Naive thymus-derived CD8-positive, alpha-beta T cell (primary cell): ENCODE results near the gene ZKSCAN2. TPM values are rescaled to one million over a fixed set of nuclear protein-coding genes. Genes with fewer than 3 reads are reported as not detected.

Experiments used
- ATAC-seq, 2 donors: fragments of 150-1000 bp; cut with Tn5 transposase in 1 of 2; sonication (Bioruptor Pico), chemical (Tn5 transposase) in 1 of 2; 1 replicate in 1 of 2; 2 replicates in 1 of 2; pipeline ENCODE4 v1.10.0; 2021; ENCODE audit warnings: mild to moderate bottlenecking in 2 of 2, moderate library complexity in 2 of 2
- POLR2A ChIA-PET: fragments of 350-600 bp; sonication (Branson Sonifier 250); formaldehyde crosslinking; loops from one replicate; lab custom pipeline; 2021; ENCODE audit warnings: antibody characterized with exemption; lab: Charles Lee
- DNase-seq, 10 donors: peaks; one replicate each; pipeline versions ENCODE4 v3.0.0 to v3.0.0-alpha.2; 2020 to 2022
- H3K27ac Mint-ChIP-seq, 10 donors: one replicate each; pipeline ENCODE4 v1.8.0; 2020 to 2022; ENCODE audit warnings: mild to moderate bottlenecking in 10 of 10, mixed read lengths in 10 of 10, moderate library complexity in 4 of 10, inconsistent platforms in 1 of 10
- H3K27me3 Mint-ChIP-seq, 5 donors: one replicate each; pipeline ENCODE4 v1.8.0; 2021 to 2022; ENCODE audit warnings: mixed read lengths in 5 of 5
- H3K36me3 Mint-ChIP-seq, 3 donors: one replicate each; pipeline ENCODE4 v1.8.0; 2020 to 2022; ENCODE audit warnings: mixed read lengths in 3 of 3, mild to moderate bottlenecking in 2 of 3, inconsistent platforms in 1 of 3
- H3K4me1 Mint-ChIP-seq, 4 donors: one replicate each; pipeline ENCODE4 v1.8.0; 2021 to 2022; ENCODE audit warnings: mixed read lengths in 4 of 4
- H3K4me3 Mint-ChIP-seq, 10 donors: one replicate each; pipeline ENCODE4 v1.8.0; 2020 to 2022; ENCODE audit warnings: mild to moderate bottlenecking in 10 of 10, mixed read lengths in 10 of 10, moderate library complexity in 6 of 10, inconsistent platforms in 1 of 10
- H3K9me3 Mint-ChIP-seq, 9 donors: one replicate each; pipeline ENCODE4 v1.8.0; 2020 to 2022; ENCODE audit warnings: mixed read lengths in 9 of 9, mild to moderate bottlenecking in 3 of 9, inconsistent platforms in 1 of 9, moderate library complexity in 1 of 9
- polyA plus RNA-seq, 3 donors: library from polyadenylated mRNA; unstranded; fragments of 300-500 nt; fragmentation: Illumina TruSeq; gene quantifications; one replicate each; pipeline ENCODE4 v1.2.3, GENCODE V29; 2021
- total RNA-seq, 8 experiments: library from RNA in 2 of 8; stranded (reverse) in 2 of 8; gene quantifications; one replicate each; pipeline ENCODE4 v1.2.3 and lab custom pipeline; 2021 to 2026

Gene ZKSCAN2
- total and polyA plus RNA-seq, 5 experiments from 2014 or later, result 1.4 to 5.4 (median 1.7) TPM

DNA sequence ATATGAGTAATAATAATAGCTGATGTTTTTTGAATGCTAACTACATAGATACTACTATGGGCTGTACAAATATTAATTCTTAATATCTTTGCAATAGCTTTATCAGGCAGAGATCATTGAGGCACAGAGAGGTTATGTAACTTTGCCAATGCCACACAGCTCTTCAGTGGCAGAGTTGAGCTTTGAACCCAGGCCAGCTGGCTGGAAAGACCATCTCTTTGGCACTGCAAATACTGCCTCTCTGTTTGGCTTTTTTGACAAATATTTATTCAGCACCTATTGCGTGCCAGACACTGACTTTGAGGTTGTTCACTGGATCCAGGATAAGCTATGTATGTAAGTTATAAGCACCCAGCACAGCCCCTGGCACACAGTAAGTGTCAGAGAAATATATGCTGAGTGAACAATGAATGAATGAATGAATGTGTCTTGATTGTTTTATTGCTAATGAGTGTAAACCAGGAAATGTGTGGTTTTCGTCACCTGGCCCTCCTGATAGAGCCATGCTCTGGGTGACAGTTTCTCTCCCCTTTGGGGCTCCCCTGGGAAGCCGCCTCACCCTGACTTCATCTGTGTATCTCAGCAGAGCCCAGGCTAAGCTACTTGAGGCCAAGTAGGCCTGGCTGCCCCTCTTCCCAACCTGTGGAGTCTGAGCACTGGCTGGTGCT lies 38.4 kb downstream of the ZKSCAN2 start:
- Mint-ChIP-seq H3K27ac (no peak overlapping the region), H3K36me3 (no peaks in the 10 kb centered on the region), H3K9me3 (no peaks in the 10 kb centered on the region), H3K27me3 (peaks cover 0 to 7% (median 0%) of the 10 kb centered on the region in 5 donors), H3K4me1 (no peaks in the 10 kb centered on the region), H3K4me3 (no peak overlapping the region)
- POLR2A ChIA-PET, result no interaction called here
- ATAC-seq (no peak), DNase-seq (no peak)

DNA sequence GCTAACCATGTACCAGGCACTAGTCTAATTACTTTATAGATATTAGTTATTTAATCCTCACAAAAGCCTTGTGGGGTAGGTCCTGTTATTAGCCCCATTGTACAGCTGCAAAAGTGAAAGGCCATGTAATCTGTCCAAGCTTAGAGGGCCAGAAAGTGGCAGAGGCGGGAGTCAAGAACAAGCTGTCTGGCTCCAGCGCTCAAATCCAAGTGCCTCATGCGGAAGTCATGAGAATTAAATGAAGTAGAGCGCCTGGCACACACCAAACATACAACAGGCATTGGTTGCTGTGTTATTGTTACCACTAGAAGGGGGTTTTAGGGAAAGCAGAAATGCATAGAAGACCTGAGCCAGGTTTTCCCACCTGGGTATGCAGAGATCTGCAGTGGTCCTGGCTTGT lies 39.7 kb downstream of the ZKSCAN2 start:
- POLR2A ChIA-PET, result interaction anchor here (0.6 kb wide), 1 partner anchor 30 kb away, joined by 3 read pairs; no protein-coding TSS in a partner anchor
- Mint-ChIP-seq H3K36me3 (no peaks in the 10 kb centered on the region), H3K9me3 (no peaks in the 10 kb centered on the region), H3K27me3 (peaks cover 0 to 7% (median 0%) of the 10 kb centered on the region in 5 donors), H3K4me3 (no peak overlapping the region), H3K27ac (no peak overlapping the region), H3K4me1 (no peaks in the 10 kb centered on the region)
- DNase-seq (no peak), ATAC-seq (no peak)

DNA sequence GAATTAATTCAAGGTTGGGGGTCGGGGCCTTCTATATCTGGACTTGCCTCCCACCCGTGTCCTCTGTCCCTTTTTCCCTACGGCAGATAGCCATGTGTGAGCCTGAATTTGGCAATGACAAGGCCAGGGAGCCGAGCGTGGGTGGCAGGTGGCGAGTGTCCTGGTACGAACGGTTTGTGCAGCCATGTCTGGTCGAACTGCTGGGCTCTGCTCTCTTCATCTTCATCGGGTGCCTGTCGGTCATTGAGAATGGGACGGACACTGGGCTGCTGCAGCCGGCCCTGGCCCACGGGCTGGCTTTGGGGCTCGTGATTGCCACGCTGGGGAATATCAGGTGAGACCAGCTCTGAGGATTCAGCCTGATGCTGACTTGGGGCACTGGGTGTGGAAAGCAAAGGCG lies 40.5 kb downstream of the ZKSCAN2 start:
- peak overlapping the region in 1 of 10 donors; percentile 31 for H3K27ac Mint-ChIP-seq
- DNase-seq (no peak), ATAC-seq (no peak)
- no peaks in the 10 kb centered on the region for H3K9me3 Mint-ChIP-seq
- peaks cover 0 to 7% (median 0%) of the 10 kb centered on the region in 5 donors for H3K27me3 Mint-ChIP-seq
- no peaks in the 10 kb centered on the region for H3K36me3 Mint-ChIP-seq
- POLR2A ChIA-PET, result no interaction called here
- no peak overlapping the region for H3K4me3 Mint-ChIP-seq
- no peaks in the 10 kb centered on the region for H3K4me1 Mint-ChIP-seq

- POLR2A ChIA-PET, result interaction anchor here (0.6 kb wide), 1 partner anchor 47 kb away, joined by 3 read pairs; no protein-coding TSS in a partner anchor
- DNase-seq, result no peak
- H3K9me3 Mint-ChIP-seq, result no peaks in the 10 kb centered on the region
- no peak overlapping the region for H3K4me3 Mint-ChIP-seq
- peaks cover 0 to 7% (median 0%) of the 10 kb centered on the region in 5 donors for H3K27me3 Mint-ChIP-seq
- no peak for ATAC-seq
- H3K36me3 Mint-ChIP-seq, result no peaks in the 10 kb centered on the region
- H3K27ac Mint-ChIP-seq, result no peak overlapping the region
- no peaks in the 10 kb centered on the region for H3K4me1 Mint-ChIP-seq
Measured at GRCh38 chr16:25213709-25214397, 43.8 kb downstream of the ZKSCAN2 start.

DNA sequence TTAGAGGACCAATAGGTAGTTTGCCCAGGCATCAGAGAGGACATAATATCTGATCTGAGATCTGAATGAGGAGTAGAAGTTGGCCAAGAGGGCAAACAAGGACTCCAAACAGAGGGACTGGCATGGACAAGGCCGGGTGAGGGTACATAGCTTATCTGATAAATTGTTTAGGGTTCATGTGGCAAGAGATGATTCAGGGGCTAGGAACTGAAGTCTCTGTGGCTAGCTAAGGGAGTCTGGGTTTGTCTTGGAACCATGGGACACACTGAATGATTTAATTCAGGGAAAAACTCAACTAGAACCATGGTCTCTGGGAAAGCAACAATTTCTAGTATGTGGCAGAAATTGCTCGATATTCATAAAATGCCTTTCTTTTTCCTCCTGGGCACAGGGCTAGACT lies 45.0 kb downstream of the ZKSCAN2 start:
- Mint-ChIP-seq H3K4me1 (no peaks in the 10 kb centered on the region), H3K9me3 (no peaks in the 10 kb centered on the region), H3K4me3 (no peak overlapping the region), H3K36me3 (no peaks in the 10 kb centered on the region), H3K27ac (no peak overlapping the region), H3K27me3 (peaks cover 0 to 2% (median 0%) of the 10 kb centered on the region in 5 donors)
- ATAC-seq, result no peak
- no peak for DNase-seq
- POLR2A ChIA-PET, result no interaction called here

DNA sequence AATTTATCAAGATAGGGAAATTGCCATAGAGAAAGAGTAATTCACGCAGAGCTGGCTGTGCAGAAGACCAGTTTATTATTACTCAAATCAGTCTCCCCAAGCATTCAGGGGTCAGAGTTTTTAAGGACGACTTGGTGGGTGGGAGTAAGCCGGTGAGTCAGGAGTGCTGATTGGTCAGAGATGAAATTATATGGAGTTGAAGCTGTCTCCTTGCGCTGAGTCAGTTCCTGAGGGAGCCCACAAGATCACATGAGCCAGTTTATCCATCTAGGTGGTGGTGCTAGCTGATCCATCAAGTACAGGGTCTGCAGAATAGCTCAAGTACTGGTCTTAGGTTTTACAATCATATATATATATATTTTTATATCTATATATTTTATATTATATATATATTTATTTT lies 46.9 kb downstream of the ZKSCAN2 start:
- no peaks in the 10 kb centered on the region for H3K4me1 Mint-ChIP-seq
- no peak overlapping the region for H3K4me3 Mint-ChIP-seq
- H3K36me3 Mint-ChIP-seq, result no peaks in the 10 kb centered on the region
- H3K27me3 Mint-ChIP-seq, result no peaks in the 10 kb centered on the region
- H3K27ac Mint-ChIP-seq, result peak overlapping the region in 1 of 10 donors; percentile 60
- ATAC-seq (no peak), DNase-seq (no peak)
- H3K9me3 Mint-ChIP-seq, result no peaks in the 10 kb centered on the region
- POLR2A ChIA-PET, result no interaction called here

GRCh38 chr16:25199457-25199856 lies 58.2 kb downstream of the ZKSCAN2 start:
- DNase-seq (no peak), ATAC-seq (no peak)
- Mint-ChIP-seq H3K27me3 (no peaks in the 10 kb centered on the region), H3K27ac (no peak overlapping the region), H3K9me3 (no peaks in the 10 kb centered on the region), H3K4me3 (no peak overlapping the region), H3K36me3 (no peaks in the 10 kb centered on the region), H3K4me1 (no peaks in the 10 kb centered on the region)
- POLR2A ChIA-PET, result no interaction called here

- POLR2A ChIA-PET, result no interaction called here
- H3K4me3 Mint-ChIP-seq, result no peak overlapping the region
- ATAC-seq, result no peak
- no peaks in the 10 kb centered on the region for H3K9me3 Mint-ChIP-seq
- H3K4me1 Mint-ChIP-seq, result no peaks in the 10 kb centered on the region
- no peak overlapping the region for H3K27ac Mint-ChIP-seq
- no peaks in the 10 kb centered on the region for H3K27me3 Mint-ChIP-seq
- no peak for DNase-seq
- no peaks in the 10 kb centered on the region for H3K36me3 Mint-ChIP-seq
Measured at GRCh38 chr16:25198021-25198420, 59.6 kb downstream of the ZKSCAN2 start.

DNA sequence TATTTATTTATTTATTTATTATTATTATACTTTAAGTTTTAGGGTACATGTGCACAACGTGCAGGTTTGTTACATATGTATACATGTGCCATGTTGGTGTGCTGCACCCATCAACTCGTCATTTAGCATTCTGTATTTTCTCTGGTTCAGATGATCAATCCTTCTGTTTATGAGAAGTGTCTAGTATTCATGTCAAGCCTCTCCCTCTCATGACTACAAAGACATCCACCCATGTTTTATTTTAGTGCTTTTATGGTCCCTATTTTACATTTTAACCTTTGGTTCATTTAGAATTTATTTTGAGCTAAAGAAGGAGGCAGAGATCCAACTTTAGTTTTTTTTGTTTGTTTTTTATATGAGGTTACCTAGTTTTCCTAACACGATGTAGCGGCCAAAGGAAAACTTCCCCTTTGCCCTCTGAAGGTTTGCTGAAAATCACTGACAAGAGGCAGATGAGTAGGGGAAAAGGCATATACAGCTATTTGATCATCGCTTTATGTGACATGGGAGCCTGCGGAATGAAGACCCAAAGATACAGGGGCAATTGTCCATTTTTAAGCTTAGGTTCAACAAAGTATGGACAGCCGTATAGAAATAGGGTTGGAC lies 63.3 kb downstream of the ZKSCAN2 start:
- Mint-ChIP-seq H3K4me3 (no peak overlapping the region), H3K9me3 (no peaks in the 10 kb centered on the region), H3K36me3 (peaks cover 0 to 9% (median 0%) of the 10 kb centered on the region in 3 donors), H3K27ac (no peak overlapping the region), H3K27me3 (no peaks in the 10 kb centered on the region), H3K4me1 (no peaks in the 10 kb centered on the region)
- ATAC-seq, result no peak
- no peak for DNase-seq
- POLR2A ChIA-PET, result interaction anchor here (0.6 kb wide), 1 partner anchor 68 kb away, joined by 3 read pairs; no protein-coding TSS in a partner anchor

DNA sequence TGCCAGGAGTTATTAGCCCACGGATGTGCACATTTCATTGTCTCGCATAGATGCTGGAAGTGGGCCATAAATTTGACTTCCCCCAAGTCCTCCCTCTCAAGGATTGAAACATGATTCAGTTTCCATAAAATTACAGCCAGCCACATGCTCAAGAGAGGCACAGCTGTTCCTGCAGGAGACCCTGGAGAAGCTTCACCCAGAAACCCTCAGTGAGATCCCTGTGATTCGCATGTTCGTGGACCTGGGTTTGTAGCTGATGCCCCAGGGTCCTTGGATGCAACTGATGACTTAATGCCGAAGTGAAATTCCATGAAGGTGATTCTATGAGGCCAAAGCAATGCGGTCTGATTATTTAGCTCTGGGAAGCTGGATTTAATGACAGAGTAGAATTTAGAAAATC lies 65.5 kb downstream of the ZKSCAN2 start:
- POLR2A ChIA-PET, result no interaction called here
- H3K27me3 Mint-ChIP-seq, result no peaks in the 10 kb centered on the region
- peaks cover 0 to 14% (median 2%) of the 10 kb centered on the region in 3 donors for H3K36me3 Mint-ChIP-seq
- H3K9me3 Mint-ChIP-seq, result no peaks in the 10 kb centered on the region
- DNase-seq (no peak), ATAC-seq (no peak)
- H3K4me3 Mint-ChIP-seq, result no peak overlapping the region
- no peaks in the 10 kb centered on the region for H3K4me1 Mint-ChIP-seq
- H3K27ac Mint-ChIP-seq, result no peak overlapping the region

DNA sequence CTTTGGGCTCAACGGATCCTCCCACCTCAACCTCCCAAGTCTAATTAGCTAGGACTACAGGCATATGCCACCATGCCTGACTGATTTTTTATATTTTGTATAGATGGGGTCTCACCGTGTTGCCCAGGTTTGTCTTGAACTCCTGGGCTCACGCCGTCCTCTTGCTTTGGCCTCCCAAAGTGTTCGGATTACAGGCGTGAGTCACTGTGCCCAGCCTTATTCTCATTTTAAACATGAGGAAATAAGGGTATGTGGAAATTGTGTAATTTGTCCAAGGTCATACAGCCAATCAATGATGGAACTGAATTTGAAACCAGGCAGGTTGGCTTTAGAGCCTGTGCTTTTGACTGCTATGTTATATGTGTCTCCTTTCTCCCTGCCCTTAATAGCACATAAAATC lies 68.3 kb downstream of the ZKSCAN2 start:
- Mint-ChIP-seq H3K4me3 (no peak overlapping the region), H3K27me3 (no peaks in the 10 kb centered on the region), H3K27ac (no peak overlapping the region), H3K4me1 (no peaks in the 10 kb centered on the region), H3K9me3 (no peaks in the 10 kb centered on the region), H3K36me3 (peaks cover 0 to 14% (median 2%) of the 10 kb centered on the region in 3 donors)
- ATAC-seq (no peak), DNase-seq (no peak)
- POLR2A ChIA-PET, result no interaction called here

DNA sequence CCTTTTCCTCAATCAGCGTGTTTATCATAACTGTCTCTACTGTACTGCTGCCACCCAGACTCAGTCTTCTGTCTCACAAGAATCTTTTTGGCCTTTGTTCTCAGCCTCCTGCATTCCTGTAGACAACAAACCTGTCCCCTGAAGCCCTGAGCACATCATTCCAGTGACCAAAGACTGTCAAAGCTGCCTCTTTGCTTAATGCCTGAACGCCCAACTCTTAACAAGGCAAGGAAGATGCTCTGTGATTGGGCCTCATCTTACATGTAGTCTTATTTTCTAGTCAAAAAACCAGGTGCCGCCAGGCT lies 70.2 kb downstream of the ZKSCAN2 start:
- Mint-ChIP-seq H3K27ac (peak overlapping the region in 1 of 10 donors; percentile 3), H3K4me1 (no peaks in the 10 kb centered on the region), H3K4me3 (no peak overlapping the region), H3K9me3 (no peaks in the 10 kb centered on the region), H3K27me3 (no peaks in the 10 kb centered on the region), H3K36me3 (peaks cover 0 to 14% (median 2%) of the 10 kb centered on the region in 3 donors)
- no peak for DNase-seq
- ATAC-seq, result no peak
- POLR2A ChIA-PET, result interaction anchor here (0.7 kb wide), 1 partner anchor 690 kb away, joined by 3 read pairs; no protein-coding TSS in a partner anchor
